Common myeloid progenitor, CD34-positive (primary cell): ENCODE results near the gene ADM2.

ENCODE experiments used
- CTCF ChIA-PET: fragments of 350-600 bp; sonication (Branson Sonifier 250); formaldehyde crosslinking; loops from one replicate; lab custom pipeline; 2021; ENCODE audit warnings: antibody characterized with exemption; lab: Charles Lee
- POLR2A ChIA-PET: fragments of 350-600 bp; sonication (Branson Sonifier 250); formaldehyde crosslinking; loops from one replicate; lab custom pipeline; 2021; ENCODE audit warnings: antibody characterized with exemption; lab: Charles Lee
- DNase-seq, 3 donors: peaks; one replicate each; pipeline versions ENCODE4 v3.0.0 to v3.0.0-alpha.2; 2013
- H3K27ac ChIP-seq, 2 experiments: 1 replicate in 1 of 2; 2 replicates in 1 of 2; pipeline ENCODE4 v1.7.0; 2013; ENCODE audit warnings: inconsistent platforms in 2 of 2, low read length in 2 of 2, mild to moderate bottlenecking in 2 of 2, low read depth in 1 of 2, moderate library complexity in 1 of 2; ENCODE audit not compliant: severe bottlenecking in 2 of 2, insufficient read depth in 1 of 2, poor library complexity in 1 of 2
- H3K27me3 ChIP-seq, 5 experiments: replicated peaks in 2 of 5; 1 replicate in 3 of 5; 2 replicates in 2 of 5; pipeline versions ENCODE4 v1.6.1 to v1.7.0; 2013; ENCODE audit warnings: low read length in 4 of 5, mild to moderate bottlenecking in 2 of 5, moderate library complexity in 2 of 5, inconsistent platforms in 1 of 5; ENCODE audit not compliant: insufficient read depth in 5 of 5, control insufficient read depth in 4 of 5
- H3K36me3 ChIP-seq, 4 experiments: 1 replicate in 2 of 4; 2 replicates in 2 of 4; pipeline versions ENCODE4 v1.6.1 to v1.7.0; 2013; ENCODE audit warnings: low read length in 3 of 4, control low read depth in 1 of 4, mild to moderate bottlenecking in 1 of 4; ENCODE audit not compliant: control insufficient read depth in 4 of 4, insufficient read depth in 4 of 4
- H3K4me1 ChIP-seq, 4 experiments: 1 replicate in 3 of 4; 2 replicates in 1 of 4; pipeline versions ENCODE4 v1.6.1 to v1.7.1; 2013; ENCODE audit warnings: low read length in 3 of 4, mild to moderate bottlenecking in 3 of 4, control low read depth in 1 of 4, inconsistent platforms in 1 of 4, moderate library complexity in 1 of 4; ENCODE audit not compliant: control insufficient read depth in 4 of 4, insufficient read depth in 4 of 4; ENCODE audit errors: control extremely low read depth in 1 of 4
- H3K4me3 ChIP-seq, 7 experiments: 1 replicate in 4 of 7; 2 replicates in 3 of 7; pipeline versions ENCODE4 v1.5.1 to v1.7.0; 2013; ENCODE audit warnings: mild to moderate bottlenecking in 7 of 7, low read length in 6 of 7, moderate library complexity in 6 of 7, inconsistent platforms in 2 of 7, low read depth in 2 of 7, control low read depth in 1 of 7; ENCODE audit not compliant: insufficient read depth in 4 of 7, control insufficient read depth in 1 of 7; ENCODE audit errors: extremely low read depth in 1 of 7
- H3K9me3 ChIP-seq, 5 experiments: 1 replicate in 4 of 5; 2 replicates in 1 of 5; pipeline versions ENCODE4 v1.6.1 to v1.7.1; 2013; ENCODE audit warnings: low read length in 4 of 5, mild to moderate bottlenecking in 2 of 5, inconsistent platforms in 1 of 5, low read depth in 1 of 5, moderate library complexity in 1 of 5; ENCODE audit not compliant: control insufficient read depth in 4 of 5, insufficient read depth in 2 of 5; ENCODE audit errors: control extremely low read depth in 1 of 5
- WGBS: methylation state at CpG from one replicate; pipeline ENCODE4 v1.1.5; 2013; ENCODE audit not compliant: insufficient coverage; 5-methylcytosine and 5-hydroxymethylcytosine counted together

Gene ADM2

GRCh38 chr22:50526108-50526833, 44.9 kb downstream of the ADM2 start:
- Histone ChIP-seq H3K4me3 (peak overlapping the region; percentile 65 to 82 (median 77)), H3K27ac (peak overlapping the region in 1 of 2 experiments; percentile 76), H3K27me3 (peaks cover 0 to 24% (median 0%) of the 10 kb centered on the region in 5 experiments), H3K36me3 (peaks cover 2 to 30% (median 22%) of the 10 kb centered on the region in 4 experiments), H3K4me1 (peaks cover 2 to 65% (median 53%) of the 10 kb centered on the region in 4 experiments), H3K9me3 (no peaks in the 10 kb centered on the region)
- WGBS = under 1% methylated on average over 64 of the region's 77 CpGs
- DNase-seq = peak; percentile 82 to 93 (median 91)
- POLR2A ChIA-PET = interaction anchor here (0.6 to 3.4 kb wide), 10 partner anchors 14 to 282 kb away, joined by 3 to 41 read pairs (median 6); partner anchors contain the start of genes LMF2, NCAPH2, SHANK3 and SYCE3
- CTCF ChIA-PET = interaction anchor here (0.6 to 5.6 kb wide), 28 partner anchors 8 to 285 kb away, joined by 3 to 53 read pairs (median 4); partner anchors contain the start of genes ARSA, CPT1B, KLHDC7B and LMF2

DNA sequence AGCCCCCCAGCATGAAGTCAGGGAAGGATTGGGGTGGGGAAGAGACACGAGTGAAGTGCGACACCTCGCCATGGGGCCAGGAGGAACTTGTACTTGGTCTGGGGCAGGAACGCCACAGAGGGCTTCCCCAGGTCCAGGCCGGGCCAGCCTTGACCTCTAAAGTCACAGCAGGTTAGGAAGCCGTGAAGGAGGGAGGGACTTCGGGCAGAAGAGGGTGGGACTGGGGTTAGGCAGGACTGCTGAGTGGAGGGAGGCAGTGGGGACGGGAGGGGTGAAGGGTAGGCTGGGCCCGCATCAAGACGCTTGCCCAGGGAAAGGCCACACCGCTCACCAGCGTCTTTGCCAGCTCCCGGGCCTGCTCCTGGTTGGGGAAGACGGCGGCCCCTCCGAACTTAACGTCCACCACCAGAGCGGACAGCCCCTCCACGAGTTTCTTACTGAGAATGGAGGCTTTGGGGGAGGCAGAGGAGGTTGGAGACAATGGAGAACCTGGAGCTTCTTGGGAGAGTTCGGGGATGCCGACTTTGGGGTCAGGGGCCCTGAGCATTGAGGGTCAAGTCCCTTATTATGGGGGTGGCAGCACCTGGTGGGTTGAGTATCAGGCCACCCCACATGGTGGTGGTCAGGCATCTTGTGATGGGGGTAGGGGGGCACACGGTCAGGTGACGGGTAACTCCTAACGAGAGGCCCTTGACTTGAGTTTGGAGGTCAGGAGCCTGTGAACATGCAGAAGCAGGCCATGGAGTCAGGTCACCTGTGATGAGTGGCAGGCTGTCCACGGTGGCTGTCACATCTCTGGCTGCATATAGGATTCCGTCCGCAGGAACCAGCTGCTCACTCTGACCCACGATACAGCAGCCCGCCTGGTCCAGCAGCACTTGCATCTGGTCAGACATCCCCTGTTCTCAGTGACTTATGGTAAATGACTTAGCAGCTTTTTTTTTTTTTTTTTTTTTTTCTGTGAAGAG, 45.8 kb downstream of the ADM2 start:
- ChIA-PET CTCF (interaction anchor here (0.6 to 5.6 kb wide), 7 partner anchors 12 to 93 kb away, joined by 3 to 53 read pairs (median 6); partner anchors contain the start of genes KLHDC7B and SYCE3), POLR2A (interaction anchor here (1.1 to 3.4 kb wide), 2 partner anchors 13 to 19 kb away, joined by 9 to 41 read pairs; partner anchors contain the start of genes LMF2 and NCAPH2)
- Histone ChIP-seq H3K27ac (peak overlapping the region in 1 of 2 experiments; percentile 76), H3K4me3 (peak overlapping the region; percentile 19 to 82 (median 71)), H3K27me3 (peaks cover 0 to 32% (median 0%) of the 10 kb centered on the region in 5 experiments), H3K9me3 (no peaks in the 10 kb centered on the region), H3K4me1 (peaks cover 2 to 71% (median 61%) of the 10 kb centered on the region in 4 experiments), H3K36me3 (peaks cover 2 to 22% (median 13%) of the 10 kb centered on the region in 4 experiments)
- 30% methylated on average over 16 of the region's 29 CpGs for WGBS
- peak; percentile 23 to 66 (median 53) for DNase-seq

DNA sequence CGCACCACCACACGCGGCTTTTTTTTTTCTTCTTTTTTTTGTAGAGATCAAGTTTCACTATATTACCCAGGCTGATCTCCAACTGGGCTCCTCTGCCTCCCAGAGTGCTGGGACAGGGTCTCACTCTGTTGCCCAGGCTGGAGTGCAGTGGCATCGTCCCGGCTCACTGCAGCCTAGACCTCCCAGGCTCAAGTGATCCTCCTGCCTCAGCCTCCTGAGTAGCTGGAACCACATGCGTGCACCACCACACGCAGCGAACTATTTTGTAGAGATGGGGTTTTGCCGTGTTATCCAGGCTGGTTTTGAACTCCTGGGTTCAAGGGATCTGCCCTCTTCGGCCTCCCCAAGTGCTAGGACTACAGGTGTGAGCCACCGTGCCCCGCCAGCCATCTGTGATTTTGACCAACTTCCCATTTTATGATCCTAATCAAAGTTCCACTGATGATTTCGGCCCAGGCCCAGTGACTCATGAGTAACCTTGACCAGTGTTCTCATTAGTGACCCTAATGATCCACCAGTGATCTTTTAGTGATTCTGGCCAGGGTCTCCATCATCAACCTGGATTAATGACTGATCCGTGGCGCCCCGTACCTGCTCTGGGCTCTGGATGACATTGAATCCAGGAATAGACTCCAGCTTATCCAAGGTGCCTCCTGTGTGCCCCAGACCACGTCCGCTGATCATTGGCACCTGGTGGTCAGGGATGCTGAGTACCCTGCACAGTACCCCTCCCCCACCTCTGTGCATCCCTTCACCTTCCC, 46.8 kb downstream of the ADM2 start:
- H3K4me1 ChIP-seq = peaks cover 2 to 79% (median 65%) of the 10 kb centered on the region in 4 experiments
- no peak overlapping the region for H3K4me3 ChIP-seq
- H3K27me3 ChIP-seq = peaks cover 0 to 41% (median 3%) of the 10 kb centered on the region in 5 experiments
- ChIA-PET CTCF (interaction anchor here (0.6 to 5.6 kb wide), 7 partner anchors 11 to 92 kb away, joined by 3 to 53 read pairs (median 5); no protein-coding TSS in a partner anchor), POLR2A (interaction anchor here (0.7 to 3.4 kb wide), 2 partner anchors 10 to 12 kb away, joined by 3 to 41 read pairs; no protein-coding TSS in a partner anchor)
- no peak for DNase-seq
- peaks cover 0 to 12% (median 9%) of the 10 kb centered on the region in 4 experiments for H3K36me3 ChIP-seq
- WGBS = 91% methylated on average over 17 of the region's 18 CpGs
- H3K9me3 ChIP-seq = no peaks in the 10 kb centered on the region
- no peak overlapping the region for H3K27ac ChIP-seq

GRCh38 chr22:50528682-50529415, 47.5 kb downstream of the ADM2 start:
- Histone ChIP-seq H3K36me3 (peaks cover 0 to 4% (median 2%) of the 10 kb centered on the region in 4 experiments), H3K4me3 (peak overlapping the region in 1 of 7 experiments; percentile 86), H3K4me1 (peaks cover 2 to 79% (median 66%) of the 10 kb centered on the region in 4 experiments), H3K27me3 (peaks cover 0 to 41% (median 3%) of the 10 kb centered on the region in 5 experiments), H3K9me3 (no peaks in the 10 kb centered on the region), H3K27ac (no peak overlapping the region)
- WGBS = 91% methylated on average over 15 of the region's 15 CpGs
- POLR2A ChIA-PET = interaction anchor here (0.6 to 0.7 kb wide), 2 partner anchors 11 to 15 kb away, joined by 3 to 4 read pairs; no protein-coding TSS in a partner anchor
- CTCF ChIA-PET = interaction anchor here (0.9 to 5.6 kb wide), 5 partner anchors 10 to 92 kb away, joined by 3 to 53 read pairs (median 5); no protein-coding TSS in a partner anchor
- no peak for DNase-seq

GRCh38 chr22:50529416-50529896, 48.1 kb downstream of the ADM2 start:
- H3K27me3 ChIP-seq = peaks cover 0 to 41% (median 3%) of the 10 kb centered on the region in 5 experiments
- no peaks in the 10 kb centered on the region for H3K9me3 ChIP-seq
- H3K4me1 ChIP-seq = peaks cover 2 to 79% (median 63%) of the 10 kb centered on the region in 4 experiments
- H3K4me3 ChIP-seq = peak overlapping the region in 5 of 7 experiments; percentile 25 to 86 (median 67)
- no peak for DNase-seq
- ChIA-PET CTCF (interaction anchor here (0.5 to 5.6 kb wide), 5 partner anchors 10 to 87 kb away, joined by 3 to 53 read pairs (median 5); no protein-coding TSS in a partner anchor), POLR2A (interaction anchor here (0.6 kb wide), 1 partner anchor 16 kb away, joined by 4 read pairs; no protein-coding TSS in a partner anchor)
- peaks cover 0 to under 1% (median 0%) of the 10 kb centered on the region in 4 experiments for H3K36me3 ChIP-seq
- no peak overlapping the region for H3K27ac ChIP-seq
- 40% methylated on average over 49 of the region's 50 CpGs for WGBS
